Right lobe of liver (tissue), 6 donors: ENCODE measurements around the gene RFPL1. TPM values are rescaled to one million over a fixed set of nuclear protein-coding genes. Genes with fewer than 3 reads are reported as not detected.

Experiments
- ATAC-seq, 4 donors: fragments of 200-7000 bp; cut with Tn5 transposase; one replicate each; pipeline ENCODE4 v1.9.1; 2020; ENCODE audit warnings: mild to moderate bottlenecking in 4 of 4, moderate library complexity in 4 of 4
- DNase-seq, 3 donors: peaks; one replicate each; pipeline ENCODE4 v3.0.0-alpha.2; 2020
- H3K27ac ChIP-seq, 3 donors: fragments of 200-600 bp; one replicate each; pipeline ENCODE4 v1.8.0; 2022
- H3K27me3 ChIP-seq, 2 donors: fragments of 200-600 bp; one replicate each; pipeline ENCODE4 v1.8.0; 2022
- H3K36me3 ChIP-seq, 4 donors: fragments of 200-600 bp; sonication (generic) in 1 of 4; one replicate each; pipeline versions ENCODE4 v1.5.1 to v1.8.0; 2017 to 2022; ENCODE audit warnings: control low read depth in 1 of 4
- H3K4me1 ChIP-seq, 4 donors: fragments of 200-600 bp; sonication (generic) in 1 of 4; one replicate each; pipeline versions ENCODE4 v1.5.1 to v1.8.0; 2017 to 2022; ENCODE audit warnings: control low read depth in 1 of 4
- H3K4me3 ChIP-seq, 3 donors: fragments of 200-600 bp; one replicate each; pipeline ENCODE4 v1.8.0; 2022
- H3K9me3 ChIP-seq, 4 donors: fragments of 200-600 bp; sonication (generic) in 1 of 4; one replicate each; pipeline versions ENCODE4 v1.5.1 to v1.8.0; 2017 to 2022; ENCODE audit warnings: control low read depth in 1 of 4
- POLR2A ChIP-seq: fragments of 450-650 bp; IDR thresholded peaks from one replicate; pipeline ENCODE4 v1.6.1; 2017; ENCODE audit warnings: antibody characterized with exemption, mild to moderate bottlenecking
- whole genome bisulfite sequencing: methylation state at CpG from one replicate; pipeline ENCODE4 v1.1.6; 2018; ENCODE audit warnings: low coverage, low lambda C conversion rate; ENCODE audit not compliant: insufficient coverage; ENCODE audit errors: missing lambda C conversion rate; 5-methylcytosine and 5-hydroxymethylcytosine counted together
- intact Hi-C, 2 donors: fragments of 100-400 bp; cut with DNase I; formaldehyde crosslinking; loops; one replicate each; pipeline versions ENCODE4 v1.11.2 to v1.14.1; 2022
- total RNA-seq, 6 experiments: library from RNA; depleted of rRNA in 2 of 6; stranded (reverse); fragments of >200 nt in 2 of 6; fragmentation: NEBNext Ultra II Directional in 3 of 6; extraction: Animal tissue kit (Norgen Biotek cat#: 25700) in 3 of 6; gene quantifications; one replicate each; pipeline versions ENCODE4 v1.1.0 to v1.2.4, GENCODE V29; 2016 to 2023
- TF ChIP-seq, protein P1 (sequence below), 4 donors: fragments of 200-600 bp in 3 of 4; fragments of 450-650 bp in 1 of 4; IDR thresholded peaks; one replicate each; pipeline versions ENCODE4 v1.5.1 to v1.8.0; 2016 to 2022; ENCODE audit warnings: antibody characterized with exemption in 4 of 4, mild to moderate bottlenecking in 2 of 4
- donor health status: DM: no; HTN: yes; CAD: no.
- donor health status: DM: no; HTN: no; CAD: no.
- donor health status: DM: no; HTN: no; CAD: no.
- donor health status: DM: no; HTN: yes; CAD: no.
- donor health status: DM: no; HTN: yes; CAD: no.

Gene RFPL1
- total RNA-seq, 6 experiments from 2014 or later, result 0.35 to 0.37 TPM; not detected in 4

DNA sequence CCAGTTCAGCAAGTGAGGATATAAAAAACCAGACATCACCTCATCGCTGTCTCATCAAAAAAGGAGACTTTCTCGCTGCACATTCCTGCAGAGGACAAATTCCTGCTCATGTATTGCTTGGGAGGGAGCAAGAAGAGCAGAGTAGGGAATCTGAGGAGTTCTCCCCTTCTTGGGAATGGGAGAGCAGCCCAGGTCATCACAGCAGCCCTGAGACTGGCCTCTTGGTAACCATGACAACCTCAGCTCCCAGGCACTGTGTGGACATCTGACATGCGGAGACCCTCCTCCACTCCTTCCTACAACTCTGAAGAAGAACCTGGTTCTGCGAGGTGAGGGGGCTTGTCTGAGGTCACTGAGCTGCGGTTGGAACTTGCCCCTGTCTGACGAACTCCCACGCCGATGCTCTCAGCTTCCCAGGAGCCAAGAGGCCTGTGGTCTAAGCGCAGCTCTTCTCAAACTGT is 17.9 kb downstream of the RFPL1 start:
- TF ChIP-seq POLR2A, result no peak
- TF ChIP-seq, protein P1, sequence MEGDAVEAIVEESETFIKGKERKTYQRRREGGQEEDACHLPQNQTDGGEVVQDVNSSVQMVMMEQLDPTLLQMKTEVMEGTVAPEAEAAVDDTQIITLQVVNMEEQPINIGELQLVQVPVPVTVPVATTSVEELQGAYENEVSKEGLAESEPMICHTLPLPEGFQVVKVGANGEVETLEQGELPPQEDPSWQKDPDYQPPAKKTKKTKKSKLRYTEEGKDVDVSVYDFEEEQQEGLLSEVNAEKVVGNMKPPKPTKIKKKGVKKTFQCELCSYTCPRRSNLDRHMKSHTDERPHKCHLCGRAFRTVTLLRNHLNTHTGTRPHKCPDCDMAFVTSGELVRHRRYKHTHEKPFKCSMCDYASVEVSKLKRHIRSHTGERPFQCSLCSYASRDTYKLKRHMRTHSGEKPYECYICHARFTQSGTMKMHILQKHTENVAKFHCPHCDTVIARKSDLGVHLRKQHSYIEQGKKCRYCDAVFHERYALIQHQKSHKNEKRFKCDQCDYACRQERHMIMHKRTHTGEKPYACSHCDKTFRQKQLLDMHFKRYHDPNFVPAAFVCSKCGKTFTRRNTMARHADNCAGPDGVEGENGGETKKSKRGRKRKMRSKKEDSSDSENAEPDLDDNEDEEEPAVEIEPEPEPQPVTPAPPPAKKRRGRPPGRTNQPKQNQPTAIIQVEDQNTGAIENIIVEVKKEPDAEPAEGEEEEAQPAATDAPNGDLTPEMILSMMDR (IDR thresholded peaks at IDR 0.05), result no peak
- Histone ChIP-seq H3K36me3 (no peaks in the 10 kb centered on the region), H3K27me3 (no peaks in the 10 kb centered on the region), H3K4me1 (no peaks in the 10 kb centered on the region), H3K27ac (no peak overlapping the region), H3K9me3 (no peaks in the 10 kb centered on the region), H3K4me3 (no peak overlapping the region)
- ATAC-seq, result peak in 1 of 4 donors; percentile 7
- no peak for DNase-seq
- intact Hi-C loops, result no loop called here
- WGBS, result 50% methylated on average over 1 of the region's 9 CpGs

DNA sequence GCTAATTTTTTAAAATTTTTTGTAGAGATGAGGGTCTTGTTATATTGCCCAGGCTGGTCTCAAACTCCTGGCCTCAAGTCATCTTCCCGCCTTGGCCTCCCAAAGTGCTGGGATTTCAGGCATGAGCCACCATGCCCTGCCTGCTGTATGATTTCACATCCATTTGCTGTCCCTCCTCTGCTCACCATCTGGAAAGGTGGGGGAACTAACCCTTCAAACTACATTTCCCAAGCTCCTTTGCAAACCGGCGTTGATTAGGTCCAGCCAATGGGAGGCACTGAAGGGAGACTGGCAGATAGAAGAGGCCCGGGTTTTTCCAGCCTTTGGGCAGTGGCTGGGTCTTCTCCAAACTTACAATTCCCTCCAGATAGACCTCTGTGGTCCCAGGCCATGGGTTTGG is 19.3 kb downstream of the RFPL1 start:
- Histone ChIP-seq H3K36me3 (no peaks in the 10 kb centered on the region), H3K27ac (no peak overlapping the region), H3K4me1 (no peaks in the 10 kb centered on the region), H3K4me3 (no peak overlapping the region), H3K9me3 (no peaks in the 10 kb centered on the region), H3K27me3 (no peaks in the 10 kb centered on the region)
- intact Hi-C loops, result no loop called here
- 21% methylated on average over 2 of the region's 4 CpGs for WGBS
- ATAC-seq (peak; percentile 43 to 67 (median 62)), DNase-seq (no peak)
- no peak for TF ChIP-seq POLR2A
- TF ChIP-seq, protein P1 (IDR thresholded peaks at IDR 0.05), result no peak

DNA sequence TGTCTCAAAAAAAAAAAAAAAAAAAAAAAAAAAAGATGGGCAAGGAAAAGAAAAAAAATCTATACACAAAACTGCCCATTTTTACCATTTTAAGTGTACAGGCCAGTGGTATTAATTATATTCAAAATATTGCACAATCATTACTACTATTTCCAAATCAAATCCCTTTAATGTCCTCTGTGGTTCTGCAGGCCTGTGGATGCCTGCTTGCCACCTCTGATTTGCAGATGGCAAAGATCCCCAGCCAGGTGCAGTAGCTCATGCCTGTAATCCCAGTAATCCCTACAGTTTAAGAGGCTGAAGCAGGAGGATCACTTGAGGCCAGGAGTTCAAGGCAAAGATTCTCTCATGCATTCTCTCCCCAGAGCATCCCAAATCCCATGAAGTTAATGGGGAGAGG is 20.2 kb downstream of the RFPL1 start:
- no peak for DNase-seq
- ATAC-seq, result no peak
- Histone ChIP-seq H3K27ac (no peak overlapping the region), H3K4me1 (no peaks in the 10 kb centered on the region), H3K9me3 (no peaks in the 10 kb centered on the region), H3K36me3 (no peaks in the 10 kb centered on the region), H3K4me3 (no peak overlapping the region), H3K27me3 (no peaks in the 10 kb centered on the region)
- no peak for TF ChIP-seq POLR2A
- TF ChIP-seq, protein P1 (IDR thresholded peaks at IDR 0.05), result no peak
- intact Hi-C loops, result no loop called here

DNA sequence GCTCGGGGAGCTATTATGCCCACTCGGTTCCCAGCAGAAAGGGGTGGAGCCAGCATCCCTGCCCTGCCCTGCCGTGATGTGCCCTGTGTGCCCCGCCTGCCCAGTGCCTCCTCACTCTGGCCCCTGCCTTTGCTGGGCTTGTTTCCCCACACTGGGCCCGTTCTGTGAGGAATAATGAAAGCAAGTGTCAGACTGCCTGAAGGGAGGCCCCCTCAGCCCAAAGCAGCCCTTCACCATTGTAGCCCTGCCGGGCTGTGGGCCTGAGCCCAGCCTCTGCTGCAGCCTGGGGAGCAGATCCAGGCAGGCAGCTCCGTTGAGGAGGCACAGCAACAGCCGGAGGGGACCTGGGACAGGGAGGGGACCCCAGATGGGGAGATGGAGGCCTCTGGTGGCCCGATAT is 21.4 kb downstream of the RFPL1 start:
- 55% methylated on average over 2 of the region's 9 CpGs for WGBS
- ATAC-seq, result no peak
- H3K4me1 ChIP-seq, result no peaks in the 10 kb centered on the region

More for the DNA sequence above, 21.4 kb downstream of the RFPL1 start:
- Histone ChIP-seq H3K9me3 (no peaks in the 10 kb centered on the region), H3K27me3 (no peaks in the 10 kb centered on the region), H3K27ac (no peak overlapping the region), H3K36me3 (no peaks in the 10 kb centered on the region), H3K4me3 (no peak overlapping the region)
- no peak for TF ChIP-seq POLR2A
- TF ChIP-seq, protein P1 (IDR thresholded peaks at IDR 0.05), result no peak
- intact Hi-C loops, result no loop called here
- DNase-seq, result peak in 1 of 3 donors; percentile 35
